ENCODE results near the gene RNF144B.
"Not testable (repeated sequence)": the region's sequence is repeated elsewhere in the genome, so short reads cannot be mapped to it uniquely, and the experiment has no call there.

Gene RNF144B

GRCh38 chr6:18387061-18387721 lies at the start of gene RNF144B:
Gene RNF144B (plus strand): TSS chr6:18387350. CDS start chr6:18399535, 12,185 bp downstream.
- DNase-seq (ENCODE audit: low read depth in 2 of 2), result peak; percentile 52 to 55

GRCh38 chr6:18339599-18339998 lies 47.6 kb upstream of the RNF144B start:
- no peak for DNase-seq (ENCODE audit: low read depth in 2 of 2)

GRCh38 chr6:18340781-18341551 lies 46.2 kb upstream of the RNF144B start:
- DNase-seq (ENCODE audit: low read depth in 2 of 2), result no peak

GRCh38 chr6:18342223-18342622 lies 44.9 kb upstream of the RNF144B start:
- no peak for DNase-seq (ENCODE audit: low read depth in 2 of 2)

GRCh38 chr6:18343741-18344140 lies 43.4 kb upstream of the RNF144B start:
- DNase-seq (ENCODE audit: low read depth in 2 of 2), result peak in 1 of 2 donors; percentile 20

GRCh38 chr6:18347021-18347577 lies 40.1 kb upstream of the RNF144B start:
- DNase-seq (ENCODE audit: low read depth in 2 of 2), result no peak

GRCh38 chr6:18347866-18348265 lies 39.3 kb upstream of the RNF144B start:
- DNase-seq (ENCODE audit: low read depth in 2 of 2), result no peak

- DNase-seq (ENCODE audit: low read depth in 2 of 2), result no peak
These were observed 37.8 kb upstream of the RNF144B start for GRCh38 chr6:18349386-18349785.

- no peak for DNase-seq (ENCODE audit: low read depth in 2 of 2)
These were observed 36.9 kb upstream of the RNF144B start for GRCh38 chr6:18350271-18350670.

- no peak for DNase-seq (ENCODE audit: low read depth in 2 of 2)
These were observed 36.4 kb upstream of the RNF144B start for GRCh38 chr6:18350712-18351111.

GRCh38 chr6:18352001-18352400 lies 35.1 kb upstream of the RNF144B start:
- DNase-seq (ENCODE audit: low read depth in 2 of 2), result no peak

GRCh38 chr6:18352842-18353241 lies 34.3 kb upstream of the RNF144B start:
- DNase-seq (ENCODE audit: low read depth in 2 of 2), result no peak

GRCh38 chr6:18353251-18353650 lies 33.9 kb upstream of the RNF144B start:
- DNase-seq (ENCODE audit: low read depth in 2 of 2), result no peak

- not testable (repeated sequence) for DNase-seq (ENCODE audit: low read depth in 2 of 2)
These were observed 29.6 kb upstream of the RNF144B start for GRCh38 chr6:18357546-18357945.

GRCh38 chr6:18359237-18359885 lies 27.8 kb upstream of the RNF144B start:
- DNase-seq (ENCODE audit: low read depth in 2 of 2), result no peak

- no peak for DNase-seq (ENCODE audit: low read depth in 2 of 2)
These were observed 27.0 kb upstream of the RNF144B start for GRCh38 chr6:18360188-18360587.

GRCh38 chr6:18362058-18362561 lies 25.0 kb upstream of the RNF144B start:
- no peak for DNase-seq (ENCODE audit: low read depth in 2 of 2)

- no peak for DNase-seq (ENCODE audit: low read depth in 2 of 2)
These were observed 23.4 kb upstream of the RNF144B start for GRCh38 chr6:18363746-18364145.

- DNase-seq (ENCODE audit: low read depth in 2 of 2), result not testable (repeated sequence)
These were observed 22.6 kb upstream of the RNF144B start for GRCh38 chr6:18364561-18364960.

GRCh38 chr6:18367371-18367770 lies 19.8 kb upstream of the RNF144B start:
- DNase-seq (ENCODE audit: low read depth in 2 of 2), result no peak

- DNase-seq (ENCODE audit: low read depth in 2 of 2), result no peak
These were observed 18.7 kb upstream of the RNF144B start for GRCh38 chr6:18368277-18369105.
